MM.1S (cell line): ENCODE data around the gene CDK2AP2.
"Not testable (repeated sequence)": the region's sequence is repeated elsewhere in the genome, so short reads cannot be mapped to it uniquely, and the experiment has no call there.

ENCODE experiments used
- CTCF ChIP-seq: fragments of 300-600 bp; sonication (generic); IDR thresholded peaks from 2 replicates; pipeline ENCODE4 v1.5.1; 2016; ENCODE audit warnings: antibody characterized with exemption, low read length, mixed read lengths
- EZH2 ChIP-seq: fragments of 300-600 bp; sonication (generic); optimal IDR thresholded peaks from 2 replicates; pipeline ENCODE3; 2017; ENCODE audit warnings: low read depth, mild to moderate bottlenecking, antibody characterized with exemption, low read length, mixed read lengths
- EZH2phosphoT487 ChIP-seq: fragments of 300-600 bp; sonication (generic); IDR thresholded peaks from 2 replicates; pipeline ENCODE4 v1.6.1; 2018; ENCODE audit warnings: antibody characterized with exemption, low read length

- TF ChIP-seq CTCF, EZH2phosphoT487, EZH2: not testable (repeated sequence)
Observed at GRCh38 chr11:67476692-67477091, 31.3 kb downstream of the CDK2AP2 start.
